HepG2 (cell line): Measurements from ENCODE around the gene SLC29A3.

Experiments used
- ATF5 ChIP-seq: sonication (generic); formaldehyde crosslinking; IDR thresholded peaks from 2 replicates; pipeline ENCODE4 v1.4.0; 2020; ENCODE audit warnings: mild to moderate bottlenecking, low read depth, missing genetic modification reagents
- ZNF274 ChIP-seq: sonication (generic); formaldehyde crosslinking; IDR thresholded peaks from 2 replicates; pipeline ENCODE4 v1.5.1; 2020; ENCODE audit warnings: mild to moderate bottlenecking, missing genetic modification reagents

GRCh38 chr10:71351087-71351486, 32.0 kb downstream of the SLC29A3 start:
- TF ChIP-seq ZNF274 (CRISPR knock-in tag) (no peak), ATF5 (CRISPR knock-in tag) (no peak)
